Measurements from ENCODE around the gene ZNF595. TPM values are rescaled to one million over a fixed set of nuclear protein-coding genes. Genes with fewer than 3 reads are reported as not detected.

Gene ZNF595
- total RNA-seq, 2 experiments from 2014 or later: 5.6 to 5.8 TPM

GRCh38 chr4:107083-107443, 53.9 kb downstream of the ZNF595 start:
- CTCF ChIA-PET: no interaction called here
- DNase-seq (no peak), ATAC-seq (no peak)
- intact Hi-C loops (cut with micrococcal nuclease): no loop called here
- Mint-ChIP-seq H3K4me1 (ENCODE audit: low read depth) (no peaks in the 10 kb centered on the region), H3K9me3 (peaks cover 35% of the 10 kb centered on the region), H3K36me3 (ENCODE audit: low read depth) (peaks cover 18% of the 10 kb centered on the region), H3K27me3 (peaks cover 43% of the 10 kb centered on the region), H3K4me3 (no peak overlapping the region), H3K27ac (no peak overlapping the region)
- no peak for TF ChIP-seq CTCF (IDR thresholded peaks at IDR 0.05)
- POLR2A ChIA-PET: no interaction called here

GRCh38 chr4:107444-108429, 54.6 kb downstream of the ZNF595 start:
- H3K27me3 Mint-ChIP-seq: peaks cover 43% of the 10 kb centered on the region
- no peak overlapping the region for H3K4me3 Mint-ChIP-seq
- intact Hi-C loops (cut with micrococcal nuclease): no loop called here
- CTCF ChIA-PET: no interaction called here
- H3K36me3 Mint-ChIP-seq (ENCODE audit: low read depth): peaks cover 18% of the 10 kb centered on the region
- no peak for TF ChIP-seq CTCF (IDR thresholded peaks at IDR 0.05)
- no peak for DNase-seq
- H3K9me3 Mint-ChIP-seq: peaks cover 31% of the 10 kb centered on the region
- POLR2A ChIA-PET: interaction anchor here (0.6 kb wide), 1 partner anchor 25 kb away, joined by 3 read pairs; no protein-coding TSS in a partner anchor
- H3K27ac Mint-ChIP-seq: no peak overlapping the region
- no peaks in the 10 kb centered on the region for H3K4me1 Mint-ChIP-seq (ENCODE audit: low read depth)
- ATAC-seq: no peak

GRCh38 chr4:112771-113170, 59.6 kb downstream of the ZNF595 start:
- ChIA-PET CTCF (no interaction called here), POLR2A (no interaction called here)
- peaks cover 19% of the 10 kb centered on the region for H3K9me3 Mint-ChIP-seq
- intact Hi-C loops (cut with micrococcal nuclease): no loop called here
- peaks cover 10% of the 10 kb centered on the region for H3K36me3 Mint-ChIP-seq (ENCODE audit: low read depth)
- no peak for DNase-seq
- no peak for TF ChIP-seq CTCF (IDR thresholded peaks at IDR 0.05)
- H3K27ac Mint-ChIP-seq: no peak overlapping the region
- peaks cover 4% of the 10 kb centered on the region for H3K4me1 Mint-ChIP-seq (ENCODE audit: low read depth)
- ATAC-seq: no peak
- peaks cover 26% of the 10 kb centered on the region for H3K27me3 Mint-ChIP-seq
- H3K4me3 Mint-ChIP-seq: no peak overlapping the region

- ATAC-seq (no peak), DNase-seq (no peak)
- no peak overlapping the region for H3K27ac Mint-ChIP-seq
- H3K4me1 Mint-ChIP-seq (ENCODE audit: low read depth): peaks cover 4% of the 10 kb centered on the region
- peaks cover 3% of the 10 kb centered on the region for H3K36me3 Mint-ChIP-seq (ENCODE audit: low read depth)
- H3K9me3 Mint-ChIP-seq: peaks cover 12% of the 10 kb centered on the region
- ChIA-PET CTCF (no interaction called here), POLR2A (no interaction called here)
- intact Hi-C loops (cut with micrococcal nuclease): no loop called here
- no peak overlapping the region for H3K4me3 Mint-ChIP-seq
- TF ChIP-seq CTCF (IDR thresholded peaks at IDR 0.05): no peak
- peaks cover 17% of the 10 kb centered on the region for H3K27me3 Mint-ChIP-seq
These were observed 60.6 kb downstream of the ZNF595 start for GRCh38 chr4:113732-114131.

GRCh38 chr4:114149-114548, 61.0 kb downstream of the ZNF595 start:
- ChIA-PET POLR2A (no interaction called here), CTCF (no interaction called here)
- intact Hi-C loops (cut with micrococcal nuclease): no loop called here
- H3K27ac Mint-ChIP-seq: no peak overlapping the region
- H3K9me3 Mint-ChIP-seq: peaks cover 11% of the 10 kb centered on the region
- peaks cover 2% of the 10 kb centered on the region for H3K36me3 Mint-ChIP-seq (ENCODE audit: low read depth)
- DNase-seq (no peak), ATAC-seq (no peak)
- TF ChIP-seq CTCF (IDR thresholded peaks at IDR 0.05): no peak
- H3K27me3 Mint-ChIP-seq: peaks cover 12% of the 10 kb centered on the region
- peaks cover 4% of the 10 kb centered on the region for H3K4me1 Mint-ChIP-seq (ENCODE audit: low read depth)
- no peak overlapping the region for H3K4me3 Mint-ChIP-seq

All from activated CD8-positive, alpha-beta T cell treated with anti-CD3 and anti-CD28 coated beads for 36 hours (primary cell).